Endothelial cell of umbilical vein (primary cell): Measurements from ENCODE around the gene TBC1D5. TPM values are rescaled to one million over a fixed set of nuclear protein-coding genes. Genes with fewer than 3 reads are reported as not detected.

Source experiments
- BruUV-seq: library from RNA; stranded (reverse); fragments of 400-500 nt; replicated peaks from 2 replicates; lab custom pipeline; 2021; lab: Mats Ljungman, UMichigan
- CTCF ChIA-PET: fragments of 300-600, 350-600 bp; sonication (Branson Sonifier 250); formaldehyde crosslinking; loops from one replicate; lab custom pipeline; 2021; ENCODE audit warnings: antibody characterized with exemption, inconsistent platforms; lab: Charles Lee
- POLR2A ChIA-PET: fragments of 300-600, 350-600 bp; sonication (Branson Sonifier 250); formaldehyde crosslinking; loops from one replicate; lab custom pipeline; 2021; ENCODE audit warnings: antibody characterized with exemption, inconsistent platforms; lab: Charles Lee
- DNase-seq: peaks from one replicate; pipeline ENCODE4 v3.0.0-alpha.2; 2011; ENCODE audit warnings: low read depth, low spot score
- FAIRE-seq: peaks from 2 replicates; lab custom pipeline; 2011; peaks lifted over from hg19 to GRCh38; lab: Jason Lieb, UNC
- H2AFZ ChIP-seq: 2 replicates; pipeline ENCODE4 v1.6.0; 2012; ENCODE audit warnings: low read depth, low read length, control low read depth, inconsistent platforms
- H3K27ac ChIP-seq: 2 replicates; pipeline ENCODE4 v1.5.1; 2011; ENCODE audit warnings: low read depth, mild to moderate bottlenecking, control low read depth, low read length, moderate library complexity; ENCODE audit not compliant: insufficient read depth
- H3K27me3 ChIP-seq, 2 experiments: 2 replicates each; pipeline versions ENCODE4 v1.6.0 to v1.6.1; 2011; ENCODE audit warnings: low read length in 2 of 2, mixed read lengths in 1 of 2; ENCODE audit not compliant: control insufficient read depth in 2 of 2, insufficient read depth in 2 of 2
- H3K36me3 ChIP-seq, 2 experiments: 2 replicates in 1 of 2; 3 replicates in 1 of 2; pipeline ENCODE4 v1.5.1; 2011; ENCODE audit warnings: low read length in 2 of 2, mild to moderate bottlenecking in 1 of 2, moderate library complexity in 1 of 2; ENCODE audit not compliant: control insufficient read depth in 2 of 2, insufficient read depth in 2 of 2; ENCODE audit errors: extremely low read depth in 1 of 2
- H3K4me1 ChIP-seq: 3 replicates; pipeline ENCODE4 v1.5.1; 2011; ENCODE audit warnings: mild to moderate bottlenecking, low read length; ENCODE audit not compliant: control insufficient read depth, insufficient read depth; ENCODE audit errors: extremely low read depth
- H3K4me2 ChIP-seq: 2 replicates; pipeline ENCODE4 v1.6.1; 2011; ENCODE audit warnings: low read length, control low read depth, mixed read lengths; ENCODE audit not compliant: insufficient read depth
- H3K4me3 ChIP-seq, 3 experiments: fragments of 200-600 bp in 1 of 3; sonication (generic), shearing (Covaris generic) in 1 of 3; replicated peaks in 1 of 3; 2 replicates each; pipeline ENCODE4 v1.5.1; 2011 to 2016; ENCODE audit warnings: control low read depth in 3 of 3, low read length in 3 of 3, mild to moderate bottlenecking in 2 of 3, inconsistent platforms in 1 of 3, low read depth in 1 of 3, moderate library complexity in 1 of 3; ENCODE audit not compliant: insufficient read depth in 1 of 3
- H3K79me2 ChIP-seq: 2 replicates; pipeline ENCODE4 v1.6.0; 2012; ENCODE audit warnings: low read length, inconsistent platforms; ENCODE audit not compliant: control insufficient read depth, insufficient read depth
- H3K9ac ChIP-seq: replicated peaks from 2 replicates; pipeline ENCODE3; 2011; ENCODE audit warnings: low read length, control low read depth; ENCODE audit not compliant: insufficient read depth; ENCODE audit errors: extremely low read depth
- H3K9me1 ChIP-seq: replicated peaks from 3 replicates; pipeline ENCODE4 v1.6.0; 2011; ENCODE audit warnings: mild to moderate bottlenecking, low read length; ENCODE audit not compliant: control insufficient read depth, insufficient read depth; ENCODE audit errors: extremely low read depth
- H3K9me3 ChIP-seq: replicated peaks from 2 replicates; pipeline ENCODE4 v1.5.1; 2012; ENCODE audit warnings: low read length, inconsistent platforms; ENCODE audit not compliant: control insufficient read depth, insufficient read depth
- H4K20me1 ChIP-seq: replicated peaks from 2 replicates; pipeline ENCODE3; 2011; ENCODE audit warnings: mild to moderate bottlenecking, low read length; ENCODE audit not compliant: control insufficient read depth, insufficient read depth; ENCODE audit errors: extremely low read depth
- EZH2 ChIP-seq: IDR thresholded peaks from 2 replicates; pipeline ENCODE4 v1.6.1; 2012; ENCODE audit warnings: borderline replicate concordance, low read depth, mild to moderate bottlenecking, moderate library complexity, low read length, inconsistent platforms; ENCODE audit not compliant: severe bottlenecking
- FOS ChIP-seq: IDR thresholded peaks from 2 replicates; pipeline ENCODE4 v1.6.1; 2011; ENCODE audit warnings: mild to moderate bottlenecking, low read length, moderate library complexity, borderline replicate concordance; ENCODE audit not compliant: insufficient read depth
- GATA2 ChIP-seq: IDR thresholded peaks from 2 replicates; pipeline ENCODE4 v1.7.0; 2011; ENCODE audit warnings: low read depth, mild to moderate bottlenecking, moderate library complexity, mixed read lengths, low read length; ENCODE audit not compliant: insufficient read length, insufficient read depth
- JUN ChIP-seq: IDR thresholded peaks from 2 replicates; pipeline ENCODE4 v1.6.1; 2011; ENCODE audit warnings: borderline replicate concordance, low read depth; ENCODE audit not compliant: insufficient read length, insufficient read depth
- MYC ChIP-seq: IDR thresholded peaks from one replicate; pipeline ENCODE4 v1.6.1; 2011; ENCODE audit warnings: mild to moderate bottlenecking, low read depth, low read length
- POLR2A ChIP-seq: IDR thresholded peaks from 2 replicates; pipeline ENCODE4 v1.6.1; 2012; ENCODE audit warnings: low read depth, mild to moderate bottlenecking, control low read depth, low read length
- POLR2AphosphoS5 ChIP-seq: IDR thresholded peaks from 2 replicates; pipeline ENCODE4 v1.6.1; 2012; ENCODE audit warnings: low read depth, mild to moderate bottlenecking, control low read depth, low read length, moderate library complexity; ENCODE audit not compliant: insufficient read depth
- dilution Hi-C: fragments of 300-500 bp; cut with MboI; formaldehyde crosslinking; loops from one replicate; pipeline ENCODE4 v1.15.0; 2019; ENCODE audit warnings: low sequenced_read_pairs; ENCODE audit not compliant: extremely low pct_ligation_motif_present
- intact Hi-C: fragments of 100-400 bp; cut with micrococcal nuclease; formaldehyde crosslinking; loops from one replicate; pipeline ENCODE4 v1.10.0; 2022
- polyA plus RNA-seq, 4 experiments: library from polyadenylated mRNA; depleted of rRNA in 3 of 4; stranded (reverse) in 3 of 4; unstranded in 1 of 4; fragments of >200 nt; gene quantifications; 2 replicates each; pipeline versions ENCODE4 v1.2.1 to v1.2.3, GENCODE V29; 2011 to 2012; ENCODE audit warnings: missing spikeins in 1 of 4
- total RNA-seq: library from RNA; stranded (reverse); gene quantifications from 2 replicates; pipeline ENCODE4 v1.2.3, GENCODE V29; 2021
- TF ChIP-seq, protein P1 (sequence below), 2 donors: IDR thresholded peaks; 1 replicate in 1 of 2; 2 replicates in 1 of 2; pipeline ENCODE4 v1.5.1; 2011; ENCODE audit warnings: low read length in 2 of 2, mild to moderate bottlenecking in 2 of 2, moderate library complexity in 2 of 2, control low read depth in 1 of 2, inconsistent platforms in 1 of 2, low read depth in 1 of 2; ENCODE audit not compliant: insufficient read depth in 1 of 2; ENCODE audit errors: extremely low read depth in 1 of 2
- TF ChIP-seq, protein P2 (sequence below): IDR thresholded peaks from 2 replicates; pipeline ENCODE4 v1.6.1; 2011; ENCODE audit not compliant: insufficient read depth, insufficient read length

Gene TBC1D5
- total and polyA plus RNA-seq, 2 donors (not counting 3 experiments of a cell fraction or from before 2014, with no cell fraction given) = 17.5 to 44.7 TPM

DNA sequence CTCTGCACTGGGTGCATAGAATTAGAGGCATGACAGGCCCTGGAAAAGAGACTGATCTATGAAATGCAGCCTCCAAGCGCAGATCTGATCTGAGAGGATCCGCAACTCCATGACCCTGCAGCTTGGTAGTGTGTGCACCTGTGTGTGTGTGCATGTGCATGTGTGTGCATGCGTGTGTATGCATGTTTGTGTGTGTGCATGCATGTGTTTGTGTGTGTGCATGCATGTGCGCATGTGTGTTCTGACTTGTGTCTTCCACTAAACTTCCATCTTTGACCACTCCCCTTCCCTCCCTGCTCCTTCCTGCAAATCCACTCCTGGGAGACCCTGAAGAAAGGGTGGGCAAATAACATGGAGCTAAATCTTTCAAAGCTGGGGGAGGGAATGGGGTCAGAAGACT lies 600.7 kb downstream of the TBC1D5 start:
- H3K79me2 ChIP-seq = no peaks in the 10 kb centered on the region
- FAIRE-seq = no peak
- no peaks in the 10 kb centered on the region for H4K20me1 ChIP-seq
- H3K9me1 ChIP-seq = no peaks in the 10 kb centered on the region
- CTCF ChIA-PET = interaction anchor here (0.9 to 1.4 kb wide), 2 partner anchors 313 to 539 kb away, joined by 3 to 5 read pairs; no protein-coding TSS in a partner anchor
- DNase-seq = no peak
- dilution Hi-C loops = no loop called here
- no peak overlapping the region for H3K9ac ChIP-seq
- BruUV-seq = no TSS peak
- no peaks in the 10 kb centered on the region for H3K9me3 ChIP-seq
- H3K27me3 ChIP-seq = no peaks in the 10 kb centered on the region
- no peaks in the 10 kb centered on the region for H3K4me1 ChIP-seq
- H3K27ac ChIP-seq = no peak overlapping the region
- TF ChIP-seq POLR2AphosphoS5 (no peak), FOS (no peak), EZH2 (no peak), MYC (no peak), GATA2 (no peak), POLR2A (no peak), JUN (no peak)
- TF ChIP-seq, protein P1, sequence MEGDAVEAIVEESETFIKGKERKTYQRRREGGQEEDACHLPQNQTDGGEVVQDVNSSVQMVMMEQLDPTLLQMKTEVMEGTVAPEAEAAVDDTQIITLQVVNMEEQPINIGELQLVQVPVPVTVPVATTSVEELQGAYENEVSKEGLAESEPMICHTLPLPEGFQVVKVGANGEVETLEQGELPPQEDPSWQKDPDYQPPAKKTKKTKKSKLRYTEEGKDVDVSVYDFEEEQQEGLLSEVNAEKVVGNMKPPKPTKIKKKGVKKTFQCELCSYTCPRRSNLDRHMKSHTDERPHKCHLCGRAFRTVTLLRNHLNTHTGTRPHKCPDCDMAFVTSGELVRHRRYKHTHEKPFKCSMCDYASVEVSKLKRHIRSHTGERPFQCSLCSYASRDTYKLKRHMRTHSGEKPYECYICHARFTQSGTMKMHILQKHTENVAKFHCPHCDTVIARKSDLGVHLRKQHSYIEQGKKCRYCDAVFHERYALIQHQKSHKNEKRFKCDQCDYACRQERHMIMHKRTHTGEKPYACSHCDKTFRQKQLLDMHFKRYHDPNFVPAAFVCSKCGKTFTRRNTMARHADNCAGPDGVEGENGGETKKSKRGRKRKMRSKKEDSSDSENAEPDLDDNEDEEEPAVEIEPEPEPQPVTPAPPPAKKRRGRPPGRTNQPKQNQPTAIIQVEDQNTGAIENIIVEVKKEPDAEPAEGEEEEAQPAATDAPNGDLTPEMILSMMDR (IDR thresholded peaks at IDR 0.05; ENCODE audit: extremely low read depth in 1 of 2, insufficient read depth in 1 of 2, low read depth in 1 of 2, low read length in 2 of 2) = no peak
- TF ChIP-seq, protein P2, sequence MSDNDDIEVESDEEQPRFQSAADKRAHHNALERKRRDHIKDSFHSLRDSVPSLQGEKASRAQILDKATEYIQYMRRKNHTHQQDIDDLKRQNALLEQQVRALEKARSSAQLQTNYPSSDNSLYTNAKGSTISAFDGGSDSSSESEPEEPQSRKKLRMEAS = no peak
- POLR2A ChIA-PET = no interaction called here
- H2AFZ ChIP-seq = no peak overlapping the region
- no peak overlapping the region for H3K4me3 ChIP-seq
- no peak overlapping the region for H3K4me2 ChIP-seq
- intact Hi-C loops = no loop called here
- no peaks in the 10 kb centered on the region for H3K36me3 ChIP-seq
